ENCODE data around the gene ACVR1. TPM values are rescaled to one million over a fixed set of nuclear protein-coding genes. Genes with fewer than 3 reads are reported as not detected.

ACVR1 gene
- total and polyA plus RNA-seq, 2 experiments from 2014 or later = 8.9 to 21.5 TPM

GRCh38 chr2:157789933-157790511 lies 86.1 kb downstream of the ACVR1 start:
- Histone ChIP-seq H3F3A (replicated peaks; ENCODE audit: low read depth) (no peaks in the 10 kb centered on the region), H4K20me1 (replicated peaks; ENCODE audit: insufficient read depth) (no peaks in the 10 kb centered on the region; the same call in 1 of the 2 replicates), H3K4me3 (no peak overlapping the region), H3K27ac (ENCODE audit: low read depth) (no peak overlapping the region), H3K36me3 (ENCODE audit: insufficient read depth) (no peaks in the 10 kb centered on the region), H2AFZ (no peak overlapping the region), H3K4me1 (ENCODE audit: insufficient read depth) (peaks cover 31% of the 10 kb centered on the region), H3K79me2 (replicated peaks; ENCODE audit: insufficient read depth) (no peaks in the 10 kb centered on the region; the same call in 1 of the 2 replicates), H3K4me2 (no peak overlapping the region), H3K27me3 (ENCODE audit: insufficient read depth) (no peaks in the 10 kb centered on the region), H3K9me2 (ENCODE audit: insufficient read depth) (peaks cover 4% of the 10 kb centered on the region; the same call in 1 of the 2 replicates)
- no peak for TF ChIP-seq CREB1 (CRISPR knock-in tag; IDR thresholded peaks at IDR 0.05; ENCODE audit: low read depth)
- TF ChIP-seq STAT1 (IDR thresholded peaks at IDR 0.05; ENCODE audit: unreplicated experiment) = no peak
- TF ChIP-seq POLR2AphosphoS5 (IDR thresholded peaks at IDR 0.05; ENCODE audit: low read depth) = no peak
- TF ChIP-seq, protein P1, sequence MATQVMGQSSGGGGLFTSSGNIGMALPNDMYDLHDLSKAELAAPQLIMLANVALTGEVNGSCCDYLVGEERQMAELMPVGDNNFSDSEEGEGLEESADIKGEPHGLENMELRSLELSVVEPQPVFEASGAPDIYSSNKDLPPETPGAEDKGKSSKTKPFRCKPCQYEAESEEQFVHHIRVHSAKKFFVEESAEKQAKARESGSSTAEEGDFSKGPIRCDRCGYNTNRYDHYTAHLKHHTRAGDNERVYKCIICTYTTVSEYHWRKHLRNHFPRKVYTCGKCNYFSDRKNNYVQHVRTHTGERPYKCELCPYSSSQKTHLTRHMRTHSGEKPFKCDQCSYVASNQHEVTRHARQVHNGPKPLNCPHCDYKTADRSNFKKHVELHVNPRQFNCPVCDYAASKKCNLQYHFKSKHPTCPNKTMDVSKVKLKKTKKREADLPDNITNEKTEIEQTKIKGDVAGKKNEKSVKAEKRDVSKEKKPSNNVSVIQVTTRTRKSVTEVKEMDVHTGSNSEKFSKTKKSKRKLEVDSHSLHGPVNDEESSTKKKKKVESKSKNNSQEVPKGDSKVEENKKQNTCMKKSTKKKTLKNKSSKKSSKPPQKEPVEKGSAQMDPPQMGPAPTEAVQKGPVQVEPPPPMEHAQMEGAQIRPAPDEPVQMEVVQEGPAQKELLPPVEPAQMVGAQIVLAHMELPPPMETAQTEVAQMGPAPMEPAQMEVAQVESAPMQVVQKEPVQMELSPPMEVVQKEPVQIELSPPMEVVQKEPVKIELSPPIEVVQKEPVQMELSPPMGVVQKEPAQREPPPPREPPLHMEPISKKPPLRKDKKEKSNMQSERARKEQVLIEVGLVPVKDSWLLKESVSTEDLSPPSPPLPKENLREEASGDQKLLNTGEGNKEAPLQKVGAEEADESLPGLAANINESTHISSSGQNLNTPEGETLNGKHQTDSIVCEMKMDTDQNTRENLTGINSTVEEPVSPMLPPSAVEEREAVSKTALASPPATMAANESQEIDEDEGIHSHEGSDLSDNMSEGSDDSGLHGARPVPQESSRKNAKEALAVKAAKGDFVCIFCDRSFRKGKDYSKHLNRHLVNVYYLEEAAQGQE (IDR thresholded peaks at IDR 0.05; ENCODE audit: unreplicated experiment) = no peak
- TF ChIP-seq EZH2phosphoT487 (IDR thresholded peaks at IDR 0.05; ENCODE audit: unreplicated experiment) = no peak
- TF ChIP-seq NANOG (IDR thresholded peaks at IDR 0.05; ENCODE audit: borderline replicate concordance) = no peak
- TF ChIP-seq, protein P2, sequence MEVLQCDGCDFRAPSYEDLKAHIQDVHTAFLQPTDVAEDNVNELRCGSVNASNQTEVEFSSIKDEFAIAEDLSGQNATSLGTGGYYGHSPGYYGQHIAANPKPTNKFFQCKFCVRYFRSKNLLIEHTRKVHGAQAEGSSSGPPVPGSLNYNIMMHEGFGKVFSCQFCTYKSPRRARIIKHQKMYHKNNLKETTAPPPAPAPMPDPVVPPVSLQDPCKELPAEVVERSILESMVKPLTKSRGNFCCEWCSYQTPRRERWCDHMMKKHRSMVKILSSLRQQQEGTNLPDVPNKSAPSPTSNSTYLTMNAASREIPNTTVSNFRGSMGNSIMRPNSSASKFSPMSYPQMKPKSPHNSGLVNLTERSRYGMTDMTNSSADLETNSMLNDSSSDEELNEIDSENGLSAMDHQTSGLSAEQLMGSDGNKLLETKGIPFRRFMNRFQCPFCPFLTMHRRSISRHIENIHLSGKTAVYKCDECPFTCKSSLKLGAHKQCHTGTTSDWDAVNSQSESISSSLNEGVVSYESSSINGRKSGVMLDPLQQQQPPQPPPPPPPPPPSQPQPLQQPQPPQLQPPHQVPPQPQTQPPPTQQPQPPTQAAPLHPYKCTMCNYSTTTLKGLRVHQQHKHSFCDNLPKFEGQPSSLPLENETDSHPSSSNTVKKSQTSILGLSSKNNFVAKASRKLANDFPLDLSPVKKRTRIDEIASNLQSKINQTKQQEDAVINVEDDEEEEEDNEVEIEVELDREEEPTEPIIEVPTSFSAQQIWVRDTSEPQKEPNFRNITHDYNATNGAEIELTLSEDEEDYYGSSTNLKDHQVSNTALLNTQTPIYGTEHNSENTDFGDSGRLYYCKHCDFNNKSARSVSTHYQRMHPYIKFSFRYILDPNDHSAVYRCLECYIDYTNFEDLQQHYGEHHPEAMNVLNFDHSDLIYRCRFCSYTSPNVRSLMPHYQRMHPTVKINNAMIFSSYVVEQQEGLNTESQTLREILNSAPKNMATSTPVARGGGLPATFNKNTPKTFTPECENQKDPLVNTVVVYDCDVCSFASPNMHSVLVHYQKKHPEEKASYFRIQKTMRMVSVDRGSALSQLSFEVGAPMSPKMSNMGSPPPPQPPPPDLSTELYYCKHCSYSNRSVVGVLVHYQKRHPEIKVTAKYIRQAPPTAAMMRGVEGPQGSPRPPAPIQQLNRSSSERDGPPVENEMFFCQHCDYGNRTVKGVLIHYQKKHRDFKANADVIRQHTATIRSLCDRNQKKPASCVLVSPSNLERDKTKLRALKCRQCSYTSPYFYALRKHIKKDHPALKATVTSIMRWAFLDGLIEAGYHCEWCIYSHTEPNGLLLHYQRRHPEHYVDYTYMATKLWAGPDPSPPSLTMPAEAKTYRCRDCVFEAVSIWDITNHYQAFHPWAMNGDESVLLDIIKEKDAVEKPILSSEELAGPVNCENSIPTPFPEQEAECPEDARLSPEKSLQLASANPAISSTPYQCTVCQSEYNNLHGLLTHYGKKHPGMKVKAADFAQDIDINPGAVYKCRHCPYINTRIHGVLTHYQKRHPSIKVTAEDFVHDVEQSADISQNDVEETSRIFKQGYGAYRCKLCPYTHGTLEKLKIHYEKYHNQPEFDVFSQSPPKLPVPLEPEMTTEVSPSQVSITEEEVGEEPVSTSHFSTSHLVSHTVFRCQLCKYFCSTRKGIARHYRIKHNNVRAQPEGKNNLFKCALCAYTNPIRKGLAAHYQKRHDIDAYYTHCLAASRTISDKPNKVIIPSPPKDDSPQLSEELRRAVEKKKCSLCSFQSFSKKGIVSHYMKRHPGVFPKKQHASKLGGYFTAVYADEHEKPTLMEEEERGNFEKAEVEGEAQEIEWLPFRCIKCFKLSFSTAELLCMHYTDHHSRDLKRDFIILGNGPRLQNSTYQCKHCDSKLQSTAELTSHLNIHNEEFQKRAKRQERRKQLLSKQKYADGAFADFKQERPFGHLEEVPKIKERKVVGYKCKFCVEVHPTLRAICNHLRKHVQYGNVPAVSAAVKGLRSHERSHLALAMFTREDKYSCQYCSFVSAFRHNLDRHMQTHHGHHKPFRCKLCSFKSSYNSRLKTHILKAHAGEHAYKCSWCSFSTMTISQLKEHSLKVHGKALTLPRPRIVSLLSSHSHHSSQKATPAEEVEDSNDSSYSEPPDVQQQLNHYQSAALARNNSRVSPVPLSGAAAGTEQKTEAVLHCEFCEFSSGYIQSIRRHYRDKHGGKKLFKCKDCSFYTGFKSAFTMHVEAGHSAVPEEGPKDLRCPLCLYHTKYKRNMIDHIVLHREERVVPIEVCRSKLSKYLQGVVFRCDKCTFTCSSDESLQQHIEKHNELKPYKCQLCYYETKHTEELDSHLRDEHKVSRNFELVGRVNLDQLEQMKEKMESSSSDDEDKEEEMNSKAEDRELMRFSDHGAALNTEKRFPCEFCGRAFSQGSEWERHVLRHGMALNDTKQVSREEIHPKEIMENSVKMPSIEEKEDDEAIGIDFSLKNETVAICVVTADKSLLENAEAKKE (CRISPR knock-in tag; IDR thresholded peaks at IDR 0.05) = no peak
- TF ChIP-seq, protein P3, sequence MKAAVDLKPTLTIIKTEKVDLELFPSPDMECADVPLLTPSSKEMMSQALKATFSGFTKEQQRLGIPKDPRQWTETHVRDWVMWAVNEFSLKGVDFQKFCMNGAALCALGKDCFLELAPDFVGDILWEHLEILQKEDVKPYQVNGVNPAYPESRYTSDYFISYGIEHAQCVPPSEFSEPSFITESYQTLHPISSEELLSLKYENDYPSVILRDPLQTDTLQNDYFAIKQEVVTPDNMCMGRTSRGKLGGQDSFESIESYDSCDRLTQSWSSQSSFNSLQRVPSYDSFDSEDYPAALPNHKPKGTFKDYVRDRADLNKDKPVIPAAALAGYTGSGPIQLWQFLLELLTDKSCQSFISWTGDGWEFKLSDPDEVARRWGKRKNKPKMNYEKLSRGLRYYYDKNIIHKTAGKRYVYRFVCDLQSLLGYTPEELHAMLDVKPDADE (IDR thresholded peaks at IDR 0.05) = no peak
- no peak for TF ChIP-seq ZNF114 (CRISPR knock-in tag; IDR thresholded peaks at IDR 0.05)
- TF ChIP-seq ZNF331 (CRISPR knock-in tag; IDR thresholded peaks at IDR 0.05; ENCODE audit: low read depth) = no peak
- no peak for TF ChIP-seq JUNB (IDR thresholded peaks at IDR 0.05; ENCODE audit: unreplicated experiment)
- TF ChIP-seq EZH2 (IDR thresholded peaks at IDR 0.05; ENCODE audit: low read depth, unreplicated experiment) = no peak
- TF ChIP-seq, protein P4, sequence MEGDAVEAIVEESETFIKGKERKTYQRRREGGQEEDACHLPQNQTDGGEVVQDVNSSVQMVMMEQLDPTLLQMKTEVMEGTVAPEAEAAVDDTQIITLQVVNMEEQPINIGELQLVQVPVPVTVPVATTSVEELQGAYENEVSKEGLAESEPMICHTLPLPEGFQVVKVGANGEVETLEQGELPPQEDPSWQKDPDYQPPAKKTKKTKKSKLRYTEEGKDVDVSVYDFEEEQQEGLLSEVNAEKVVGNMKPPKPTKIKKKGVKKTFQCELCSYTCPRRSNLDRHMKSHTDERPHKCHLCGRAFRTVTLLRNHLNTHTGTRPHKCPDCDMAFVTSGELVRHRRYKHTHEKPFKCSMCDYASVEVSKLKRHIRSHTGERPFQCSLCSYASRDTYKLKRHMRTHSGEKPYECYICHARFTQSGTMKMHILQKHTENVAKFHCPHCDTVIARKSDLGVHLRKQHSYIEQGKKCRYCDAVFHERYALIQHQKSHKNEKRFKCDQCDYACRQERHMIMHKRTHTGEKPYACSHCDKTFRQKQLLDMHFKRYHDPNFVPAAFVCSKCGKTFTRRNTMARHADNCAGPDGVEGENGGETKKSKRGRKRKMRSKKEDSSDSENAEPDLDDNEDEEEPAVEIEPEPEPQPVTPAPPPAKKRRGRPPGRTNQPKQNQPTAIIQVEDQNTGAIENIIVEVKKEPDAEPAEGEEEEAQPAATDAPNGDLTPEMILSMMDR (conservative IDR thresholded peaks at IDR 0.05; ENCODE audit: low read depth in 2 of 2) = no peak
- no peak overlapping the region for H3K4me3 Mint-ChIP-seq
- no peaks in the 10 kb centered on the region for H3K9me3 Mint-ChIP-seq
- H3K27ac Mint-ChIP-seq = no peak overlapping the region
- no peaks in the 10 kb centered on the region for H3K36me3 Mint-ChIP-seq (ENCODE audit: low read depth)
- ATAC-seq (no peak; the same call in 2 of the 3 replicates), DNase-seq (ENCODE audit: low spot score) (no peak)
- H3K4me1 Mint-ChIP-seq = peaks cover 30% of the 10 kb centered on the region
- H3K27me3 Mint-ChIP-seq (ENCODE audit: insufficient read depth, low read depth, poor library complexity) = no peaks in the 10 kb centered on the region

Data from GM23338 (cell line).